Breast epithelium (tissue), 4 donors: ENCODE data around the gene GSTO2. TPM values are rescaled to one million over a fixed set of nuclear protein-coding genes. Genes with fewer than 3 reads are reported as not detected.

Experiments used
- DNase-seq, 2 donors: peaks; one replicate each; pipeline ENCODE4 v3.0.0-alpha.2; 2019; ENCODE audit warnings: low spot score in 2 of 2
- H3K27ac ChIP-seq, 2 donors: fragments of 200-600 bp; sonication (generic) in 1 of 2; one replicate each; pipeline ENCODE4 v1.5.1; 2016 to 2019; ENCODE audit warnings: mild to moderate bottlenecking in 1 of 2
- H3K27me3 ChIP-seq, 2 donors: fragments of 200-600 bp; sonication (generic) in 1 of 2; one replicate each; pipeline versions ENCODE4 v1.5.1 to v1.6.0; 2017 to 2019; ENCODE audit warnings: control low read depth in 1 of 2, mild to moderate bottlenecking in 1 of 2
- H3K36me3 ChIP-seq: fragments of 200-600 bp; one replicate; pipeline ENCODE4 v1.5.1; 2019
- H3K4me1 ChIP-seq, 2 donors: fragments of 200-600 bp; sonication (generic); one replicate each; pipeline ENCODE4 v1.5.1; 2016 to 2019; ENCODE audit warnings: control low read depth in 1 of 2
- H3K4me3 ChIP-seq, 3 donors: fragments of 200-600 bp; sonication (generic); 1 replicate in 2 of 3; 2 replicates in 1 of 3; pipeline ENCODE4 v1.5.1; 2016 to 2019; ENCODE audit warnings: mild to moderate bottlenecking in 3 of 3, moderate library complexity in 2 of 3
- H3K9me3 ChIP-seq, 2 donors: fragments of 200-600 bp; sonication (generic) in 1 of 2; one replicate each; pipeline ENCODE4 v1.5.1; 2016 to 2019; ENCODE audit warnings: control low read depth in 1 of 2
- POLR2A ChIP-seq: fragments of 450-650 bp; IDR thresholded peaks from one replicate; pipeline ENCODE4 v1.6.1; 2016; ENCODE audit warnings: antibody characterized with exemption, mild to moderate bottlenecking, moderate library complexity
- POLR2AphosphoS5 ChIP-seq, 3 donors: sonication (generic); formaldehyde crosslinking; IDR thresholded peaks; one replicate each; pipeline ENCODE4 v1.6.1; 2017; ENCODE audit warnings: antibody characterized with exemption in 3 of 3
- intact Hi-C: fragments of 100-400 bp; cut with DNase I; formaldehyde crosslinking; loops from one replicate; pipeline ENCODE4 v1.15.1; 2023; ENCODE audit warnings: low total_unique reads
- total RNA-seq, 3 donors: library from RNA; depleted of rRNA; stranded (reverse); fragments of >200 nt; gene quantifications; one replicate each; pipeline ENCODE4 v1.1.0, GENCODE V29; 2016
- TF ChIP-seq, protein P1 (sequence below), 3 donors: fragments of 450-650 bp; IDR thresholded peaks; one replicate each; pipeline ENCODE4 v1.5.1; 2016 to 2017; ENCODE audit warnings: antibody characterized with exemption in 3 of 3, mild to moderate bottlenecking in 3 of 3, moderate library complexity in 3 of 3

Gene GSTO2
- total RNA-seq, 3 donors from 2014 or later = 0.48 to 22.5 (median 14.1) TPM

DNA sequence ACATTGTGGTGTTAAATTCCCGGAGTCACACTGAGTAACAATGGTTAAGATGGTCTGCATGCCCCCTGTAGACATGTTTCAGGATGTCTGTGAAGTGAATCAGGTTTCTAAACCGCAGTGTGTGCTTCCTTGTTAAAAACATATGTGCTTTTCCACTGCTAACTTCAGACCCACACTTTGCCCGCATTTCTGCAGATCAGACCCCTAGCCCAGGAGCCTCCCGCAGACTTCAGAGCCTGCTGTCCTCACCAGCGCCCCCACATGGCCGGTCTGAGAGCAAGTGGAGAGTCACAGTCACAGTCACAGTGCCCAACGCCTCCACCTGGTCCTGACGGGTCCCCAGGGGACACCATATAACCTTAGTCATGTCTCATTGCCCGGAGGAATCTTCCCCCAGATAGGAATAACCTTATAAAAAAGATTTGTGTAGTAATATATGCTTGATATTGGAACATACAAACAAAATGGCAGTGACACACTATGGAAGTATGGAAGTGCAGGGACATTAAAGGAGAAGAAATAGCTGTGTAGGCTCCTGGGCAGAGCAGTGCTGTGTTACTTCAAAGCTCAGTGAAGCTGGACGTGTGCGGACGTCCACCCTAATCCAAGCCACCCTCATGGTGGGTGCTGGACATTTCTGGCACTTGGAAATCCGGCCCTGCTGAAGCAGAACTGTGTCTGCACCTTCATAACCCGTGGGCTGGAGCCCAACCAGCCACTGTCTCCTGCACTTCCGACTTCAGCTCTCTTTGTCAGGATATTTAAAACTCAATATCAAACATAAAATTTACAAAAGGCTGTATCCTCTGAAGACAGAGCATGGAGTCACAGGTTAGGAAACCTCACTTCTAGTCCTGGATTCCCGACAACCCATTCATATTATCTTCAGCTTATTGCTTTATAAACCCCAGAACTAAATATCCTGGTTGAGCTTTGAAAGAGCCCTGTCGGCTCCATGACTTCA is 29.0 kb downstream of the GSTO2 start:
- H3K27ac ChIP-seq = no peak overlapping the region

DNA sequence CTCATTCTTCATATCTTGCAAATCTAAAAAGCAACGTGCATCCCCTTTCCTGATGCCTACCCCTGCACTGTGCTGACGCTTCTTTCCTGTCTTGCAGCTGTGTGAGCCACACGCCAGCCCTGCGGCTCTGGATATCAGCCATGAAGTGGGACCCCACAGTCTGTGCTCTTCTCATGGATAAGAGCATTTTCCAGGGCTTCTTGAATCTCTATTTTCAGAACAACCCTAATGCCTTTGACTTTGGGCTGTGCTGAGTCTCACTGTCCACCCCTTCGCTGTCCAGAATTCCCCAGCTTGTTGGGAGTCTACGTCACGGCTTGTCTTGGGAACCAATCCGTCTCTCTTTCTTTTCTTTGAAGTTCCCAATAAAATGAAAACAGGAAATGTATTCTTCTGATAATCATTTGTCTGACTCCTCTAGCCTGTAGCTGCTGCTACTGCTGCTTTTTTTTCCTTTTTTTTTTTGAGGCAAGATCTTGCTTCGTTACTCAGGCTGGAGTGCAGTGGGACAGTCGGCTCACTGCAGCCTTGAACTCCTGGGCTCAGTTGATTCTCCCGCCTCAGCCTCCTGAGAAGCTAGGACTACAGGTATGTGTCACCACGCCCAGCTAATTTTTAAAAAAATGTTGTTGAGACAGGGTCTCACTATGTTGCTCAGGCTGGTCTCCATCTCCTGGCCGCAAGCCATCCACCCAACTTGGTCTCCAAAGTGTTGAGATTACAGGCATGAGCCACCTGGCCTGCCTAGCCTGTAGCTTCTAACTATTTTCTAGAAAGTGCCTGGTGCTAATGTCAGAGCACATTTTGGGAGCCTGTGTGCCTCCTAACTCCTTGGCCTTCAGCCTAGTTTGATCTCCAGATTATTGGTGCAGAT is 30.3 kb downstream of the GSTO2 start:
- peak overlapping the region; percentile 83 to 94 for H3K27ac ChIP-seq
- H3K4me1 ChIP-seq = peaks cover 7 to 9% of the 10 kb centered on the region in 2 donors
- no peak for DNase-seq
- peak overlapping the region in 1 of 3 donors; percentile 12 for H3K4me3 ChIP-seq
- H3K36me3 ChIP-seq = no peaks in the 10 kb centered on the region
- no peaks in the 10 kb centered on the region for H3K27me3 ChIP-seq
- H3K9me3 ChIP-seq = no peaks in the 10 kb centered on the region
- TF ChIP-seq POLR2A (no peak), POLR2AphosphoS5 (IDR thresholded peaks at IDR 0.05) (no peak)
- TF ChIP-seq, protein P1, sequence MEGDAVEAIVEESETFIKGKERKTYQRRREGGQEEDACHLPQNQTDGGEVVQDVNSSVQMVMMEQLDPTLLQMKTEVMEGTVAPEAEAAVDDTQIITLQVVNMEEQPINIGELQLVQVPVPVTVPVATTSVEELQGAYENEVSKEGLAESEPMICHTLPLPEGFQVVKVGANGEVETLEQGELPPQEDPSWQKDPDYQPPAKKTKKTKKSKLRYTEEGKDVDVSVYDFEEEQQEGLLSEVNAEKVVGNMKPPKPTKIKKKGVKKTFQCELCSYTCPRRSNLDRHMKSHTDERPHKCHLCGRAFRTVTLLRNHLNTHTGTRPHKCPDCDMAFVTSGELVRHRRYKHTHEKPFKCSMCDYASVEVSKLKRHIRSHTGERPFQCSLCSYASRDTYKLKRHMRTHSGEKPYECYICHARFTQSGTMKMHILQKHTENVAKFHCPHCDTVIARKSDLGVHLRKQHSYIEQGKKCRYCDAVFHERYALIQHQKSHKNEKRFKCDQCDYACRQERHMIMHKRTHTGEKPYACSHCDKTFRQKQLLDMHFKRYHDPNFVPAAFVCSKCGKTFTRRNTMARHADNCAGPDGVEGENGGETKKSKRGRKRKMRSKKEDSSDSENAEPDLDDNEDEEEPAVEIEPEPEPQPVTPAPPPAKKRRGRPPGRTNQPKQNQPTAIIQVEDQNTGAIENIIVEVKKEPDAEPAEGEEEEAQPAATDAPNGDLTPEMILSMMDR (IDR thresholded peaks at IDR 0.05) = no peak
- intact Hi-C loops = no loop called here

More for the DNA sequence above, 29.0 kb downstream of the GSTO2 start:
- peaks cover 7 to 9% of the 10 kb centered on the region in 2 donors for H3K4me1 ChIP-seq
- H3K27me3 ChIP-seq = no peaks in the 10 kb centered on the region
- no peaks in the 10 kb centered on the region for H3K9me3 ChIP-seq
- DNase-seq = no peak
- no peaks in the 10 kb centered on the region for H3K36me3 ChIP-seq
- no peak overlapping the region for H3K4me3 ChIP-seq
- TF ChIP-seq POLR2AphosphoS5 (IDR thresholded peaks at IDR 0.05) (no peak), POLR2A (no peak)
- TF ChIP-seq, protein P1 (IDR thresholded peaks at IDR 0.05) = no peak
- intact Hi-C loops = no loop called here

DNA sequence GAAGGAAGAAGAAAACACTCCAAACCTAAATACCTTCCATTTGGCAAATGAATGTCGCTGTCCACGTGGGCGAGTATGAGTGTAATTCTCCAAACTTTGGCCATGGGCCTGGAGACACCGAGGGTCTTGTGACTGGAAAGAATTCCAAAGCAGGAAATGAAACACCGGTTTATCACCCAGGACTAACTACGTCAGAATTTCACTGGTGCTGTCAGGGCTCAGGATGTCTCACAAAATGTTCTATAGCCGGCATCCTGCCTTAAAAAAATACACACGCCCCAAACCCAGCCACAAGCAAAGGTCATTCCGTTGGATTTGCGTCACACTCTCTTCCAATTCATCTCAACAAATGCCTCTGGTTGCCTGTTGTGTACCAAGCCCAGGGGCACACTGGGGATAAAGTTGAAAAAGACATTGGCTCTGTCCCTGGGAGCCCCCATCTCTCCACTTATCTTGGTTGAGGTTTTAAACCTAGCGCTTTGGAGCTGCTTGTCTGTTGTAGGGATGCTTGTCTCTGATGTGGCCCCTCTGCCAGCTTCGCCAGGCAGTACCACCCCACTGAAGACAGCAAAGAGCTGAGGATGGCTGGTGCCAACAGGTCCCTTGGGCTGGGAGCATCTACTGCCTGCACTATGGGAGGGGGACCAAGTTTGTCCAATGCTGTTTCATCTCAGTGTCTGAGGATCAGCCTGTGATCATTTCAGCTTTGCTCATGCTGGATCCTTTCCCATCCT is 31.2 kb downstream of the GSTO2 start:
- no peaks in the 10 kb centered on the region for H3K36me3 ChIP-seq
- peak in 1 of 2 donors; percentile 74 for DNase-seq
- H3K4me1 ChIP-seq = peaks cover 7 to 9% of the 10 kb centered on the region in 2 donors
- H3K27ac ChIP-seq = peak overlapping the region; percentile 83 to 94
- no peaks in the 10 kb centered on the region for H3K9me3 ChIP-seq
- TF ChIP-seq POLR2AphosphoS5 (IDR thresholded peaks at IDR 0.05) = peak in 1 of 3 donors; percentile 25
- no peak for TF ChIP-seq POLR2A
- intact Hi-C loops = no loop called here
- peak overlapping the region in 1 of 3 donors; percentile 32 for H3K4me3 ChIP-seq
- H3K27me3 ChIP-seq = no peaks in the 10 kb centered on the region

DNA sequence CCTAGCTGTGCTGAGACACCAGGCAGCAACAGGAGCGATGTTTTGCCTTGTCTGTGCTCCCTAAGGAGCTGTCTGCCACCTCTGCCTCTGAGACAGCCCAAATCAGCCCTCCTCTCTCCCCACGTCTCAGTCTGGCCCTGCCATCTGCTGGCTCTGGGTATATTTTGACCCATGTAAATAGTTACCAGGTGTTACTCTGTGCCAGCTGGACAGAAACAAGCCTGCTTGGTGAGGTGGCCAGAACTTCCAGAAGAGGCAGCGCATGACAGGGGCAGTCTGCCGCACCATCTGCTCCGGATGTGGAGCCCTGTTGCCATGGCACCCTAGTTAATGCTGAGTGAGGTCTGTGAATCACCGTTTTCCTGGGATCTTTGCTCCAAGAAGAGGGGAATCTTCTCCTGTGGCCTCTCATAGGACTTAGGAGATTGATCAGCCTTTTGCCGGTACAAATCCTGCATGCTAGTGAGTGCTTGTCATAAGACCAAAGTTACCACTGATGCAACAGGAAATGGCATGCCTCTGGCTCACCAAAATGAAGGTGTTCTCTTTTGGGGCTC is 31.8 kb downstream of the GSTO2 start:
- DNase-seq = peak in 1 of 2 donors; percentile 89
- intact Hi-C loops = no loop called here
- Histone ChIP-seq H3K4me1 (peaks cover 7 to 9% of the 10 kb centered on the region in 2 donors), H3K27me3 (no peaks in the 10 kb centered on the region), H3K36me3 (no peaks in the 10 kb centered on the region), H3K4me3 (peak overlapping the region in 1 of 3 donors; percentile 32), H3K27ac (peak overlapping the region; percentile 83 to 94), H3K9me3 (no peaks in the 10 kb centered on the region)
- TF ChIP-seq POLR2AphosphoS5 (IDR thresholded peaks at IDR 0.05) (peak in 1 of 3 donors; percentile 65), POLR2A (no peak)
- TF ChIP-seq, protein P1 (IDR thresholded peaks at IDR 0.05) = no peak
